Effector CD8-positive, alpha-beta T cell (primary cell): Measurements from ENCODE around the gene AKAP8L.
A peak's percentile ranks its signal among the peaks of the same experiment; 100 is the strongest.

Source experiments
- DNase-seq: peaks from one replicate; lab custom pipeline; 2025; lab: John Stamatoyannopoulos, UW

Gene AKAP8L

GRCh38 chr19:15432629-15433518 is 14.1 kb upstream of the AKAP8L start:
- peak; percentile 81 for DNase-seq

- no peak for DNase-seq
Measured at GRCh38 chr19:15432018-15432494, 13.3 kb upstream of the AKAP8L start.

DNA sequence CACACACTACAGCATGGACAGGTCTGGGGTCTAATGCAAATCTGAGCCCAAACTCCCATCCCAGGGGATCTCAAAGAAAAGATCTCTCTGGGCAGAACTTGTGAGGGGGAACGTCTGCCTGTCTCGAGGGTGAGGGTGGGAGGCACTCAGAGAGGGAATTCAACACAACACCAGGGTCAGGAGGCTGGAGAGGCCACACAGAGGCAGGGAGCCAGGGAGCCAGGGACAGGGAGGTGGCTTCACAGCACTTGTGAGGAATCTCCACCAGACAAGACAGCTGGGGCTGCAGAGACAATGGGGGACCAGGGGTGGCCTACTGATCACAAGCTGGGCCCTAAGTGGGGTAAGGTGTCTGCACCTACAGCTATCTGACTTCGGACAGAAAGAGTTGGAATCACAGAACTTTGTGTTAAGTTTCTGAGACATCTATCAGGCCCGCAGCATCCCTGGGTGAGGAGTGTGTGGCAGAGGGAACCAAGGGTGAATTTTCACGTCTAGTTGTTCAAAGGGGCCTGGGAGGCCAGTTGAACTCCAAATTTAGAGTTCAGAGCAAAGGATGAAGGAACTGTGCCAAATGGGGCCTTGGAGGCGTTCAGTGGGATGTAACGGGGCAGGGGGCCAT is 12.7 kb upstream of the AKAP8L start:
- no peak for DNase-seq

- DNase-seq, result no peak
Measured at GRCh38 chr19:15430526-15431120, 11.8 kb upstream of the AKAP8L start.

- no peak for DNase-seq
Measured at GRCh38 chr19:15429825-15430467, 11.2 kb upstream of the AKAP8L start.

DNA sequence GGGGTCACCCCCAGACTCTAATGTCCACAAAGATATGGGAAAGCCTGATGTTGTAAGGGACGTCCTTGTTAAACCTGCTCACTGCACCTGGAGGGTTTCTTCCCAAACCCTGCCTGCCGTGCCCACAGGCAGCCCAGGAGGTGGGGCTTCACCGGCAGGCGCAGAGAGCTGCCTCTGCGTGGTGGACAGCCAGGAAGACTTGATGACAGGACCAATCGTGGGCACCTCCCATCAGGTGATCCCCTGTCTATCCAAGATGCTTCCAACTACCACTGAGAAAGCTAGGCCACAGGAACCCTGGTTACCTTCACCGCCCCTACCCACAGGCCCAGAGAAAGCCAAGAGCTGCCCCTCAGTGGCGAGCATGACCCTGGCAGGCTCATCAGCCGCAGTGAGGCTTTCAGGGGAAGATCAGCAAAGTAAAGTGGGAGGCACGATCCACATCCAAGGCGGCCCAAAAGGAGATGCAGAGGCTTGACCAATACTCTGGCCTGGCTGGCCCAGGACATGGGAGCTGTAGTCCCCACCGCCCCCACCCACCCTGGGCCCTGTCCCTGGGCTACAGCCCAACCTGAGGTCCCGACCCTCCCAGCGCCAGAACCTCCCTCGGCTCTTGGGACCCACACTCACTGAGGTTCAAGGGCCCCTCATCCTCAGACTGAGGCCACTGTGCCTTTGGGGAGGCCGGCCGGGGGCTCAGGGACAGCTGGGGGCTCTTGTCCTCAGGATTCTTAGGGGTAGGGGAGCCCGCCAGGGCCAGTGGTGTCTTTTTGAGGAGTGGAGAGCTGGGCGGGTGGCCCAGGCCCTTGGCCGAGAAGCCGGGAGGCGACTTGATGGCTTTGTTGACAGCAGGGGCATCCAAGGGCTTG is 10.4 kb upstream of the AKAP8L start:
- DNase-seq, result no peak

- DNase-seq, result no peak
Measured at GRCh38 chr19:15427991-15428471, 9.2 kb upstream of the AKAP8L start.

DNA sequence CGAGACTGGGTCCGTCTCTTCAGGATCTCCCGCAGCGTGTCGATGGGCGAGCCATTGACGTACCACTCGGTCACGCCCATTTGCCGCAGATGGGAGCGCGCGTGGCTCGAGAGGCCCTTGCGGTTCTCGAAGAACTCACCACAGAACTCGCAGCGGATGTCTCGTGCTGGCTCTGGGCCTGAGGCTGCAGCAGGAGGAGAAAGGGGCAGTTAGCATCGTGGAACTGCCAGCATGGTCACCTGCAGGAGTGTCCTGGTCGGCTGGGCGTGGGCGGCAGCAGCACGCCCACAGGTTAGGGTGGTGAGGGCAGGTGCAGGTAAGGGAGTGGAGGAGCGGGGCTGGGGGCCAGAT is 8.5 kb upstream of the AKAP8L start:
- DNase-seq, result no peak

DNA sequence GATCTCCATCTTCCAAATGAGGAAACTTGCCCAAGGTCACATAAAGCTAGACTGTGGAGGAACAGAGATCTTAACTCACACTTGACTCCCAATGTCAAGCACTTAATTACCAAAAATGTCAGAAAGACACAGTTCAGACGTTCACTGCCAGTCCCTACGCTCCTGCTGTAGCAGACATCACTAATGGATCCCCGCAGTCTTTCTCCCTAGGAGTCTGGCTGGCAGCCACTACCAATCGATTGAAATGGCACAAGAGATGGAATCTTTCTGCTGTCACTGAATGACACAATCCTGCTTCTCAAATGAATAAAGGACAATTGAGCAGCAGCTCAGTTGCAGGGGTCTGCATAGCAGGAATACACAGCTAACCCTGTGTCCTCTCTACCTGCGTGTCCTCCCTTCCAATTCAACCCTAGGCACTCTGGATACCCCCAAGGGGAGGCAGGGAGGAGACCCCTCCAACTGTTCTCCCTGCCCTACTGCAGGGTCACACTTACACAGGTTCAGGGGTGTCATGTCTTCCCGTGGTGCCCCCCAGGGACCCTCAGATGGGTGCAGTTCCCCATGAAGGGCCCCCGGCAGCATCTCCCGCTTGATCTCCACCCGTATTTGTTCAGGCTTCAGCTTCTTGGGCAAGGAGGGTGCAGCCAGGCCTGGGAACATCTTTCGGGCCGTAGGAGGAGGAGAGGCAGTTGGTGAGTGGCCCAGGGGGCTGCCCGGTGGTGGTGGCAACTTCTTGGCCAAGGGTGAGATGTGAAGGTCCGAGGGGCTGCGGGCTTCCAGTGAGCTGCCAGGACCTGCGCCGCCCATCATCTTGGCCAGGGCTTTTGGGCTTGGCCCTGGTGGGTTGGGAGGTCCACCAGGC is 7.9 kb upstream of the AKAP8L start:
- no peak for DNase-seq

- DNase-seq, result no peak
Measured at GRCh38 chr19:15425321-15425950, 6.6 kb upstream of the AKAP8L start.

DNA sequence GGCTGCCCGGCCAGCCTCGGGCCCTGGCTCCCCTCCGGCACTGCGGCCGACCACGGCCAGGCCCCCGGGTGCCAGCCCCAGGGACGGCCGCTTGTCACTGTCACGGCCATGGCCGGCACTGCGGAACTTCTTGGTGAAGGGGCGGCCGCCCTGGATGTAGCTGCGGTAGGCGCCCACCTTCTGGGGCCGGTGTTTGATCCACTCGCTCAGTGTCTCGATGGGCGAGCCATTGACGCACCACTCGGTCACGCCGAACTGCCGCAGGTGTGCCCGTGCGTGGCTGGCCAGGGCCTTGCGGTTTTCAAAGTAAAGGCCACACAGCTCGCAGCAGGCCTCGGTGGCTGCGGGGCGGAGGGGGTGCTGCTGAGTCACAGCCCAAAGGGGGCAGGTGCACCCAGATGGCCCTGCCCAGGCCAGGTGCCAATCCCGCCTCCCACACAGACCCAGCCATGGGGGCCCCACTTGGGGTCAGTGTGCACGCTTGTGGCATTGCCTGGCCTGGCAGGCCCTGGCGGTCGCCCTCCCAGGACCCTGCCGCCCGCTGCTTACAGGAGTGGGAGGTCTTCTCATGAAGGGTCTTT is 6.0 kb upstream of the AKAP8L start:
- no peak for DNase-seq

- DNase-seq, result no peak
Measured at GRCh38 chr19:15424121-15424520, 5.3 kb upstream of the AKAP8L start.

GRCh38 chr19:15423130-15423529 is 4.3 kb upstream of the AKAP8L start:
- DNase-seq, result no peak

DNA sequence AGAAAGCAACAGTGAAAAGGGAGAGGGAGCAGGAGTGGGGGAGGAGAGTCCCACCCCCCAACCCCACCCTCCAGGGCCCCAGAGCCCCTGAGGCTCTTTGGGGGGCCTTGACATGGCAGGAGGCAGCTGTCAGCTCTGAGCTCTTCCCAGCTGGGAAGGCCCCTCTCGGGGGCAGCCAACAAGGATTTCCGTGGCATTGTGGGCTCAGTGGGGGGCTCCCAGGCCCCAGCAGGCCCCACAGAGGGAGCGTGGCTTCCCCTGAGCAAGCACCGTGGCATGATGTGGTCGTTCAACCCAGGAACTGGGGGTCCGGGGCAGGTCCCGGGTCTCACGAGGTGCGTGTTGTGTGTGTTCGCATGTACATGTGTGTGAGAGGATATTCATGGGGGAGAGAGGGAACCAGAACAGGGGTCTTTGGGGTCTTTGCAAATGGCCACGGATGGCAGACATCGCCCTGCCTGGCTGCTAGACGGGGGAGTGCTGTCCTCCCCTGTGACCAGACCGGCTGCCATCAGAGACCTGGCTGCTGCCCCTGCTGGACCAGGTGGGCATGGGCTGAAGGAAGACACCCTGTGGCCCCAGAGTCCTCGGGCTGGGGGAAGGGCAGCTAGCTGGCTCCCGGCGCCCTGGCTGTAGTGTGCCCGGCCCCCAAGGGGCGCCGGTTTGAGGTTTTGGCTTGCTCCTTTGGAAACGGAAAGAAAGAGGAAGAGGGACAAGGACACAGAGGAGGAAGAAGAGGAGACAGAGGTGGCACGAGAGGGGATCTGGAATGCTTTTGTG is 3.7 kb upstream of the AKAP8L start:
- no peak for DNase-seq

DNA sequence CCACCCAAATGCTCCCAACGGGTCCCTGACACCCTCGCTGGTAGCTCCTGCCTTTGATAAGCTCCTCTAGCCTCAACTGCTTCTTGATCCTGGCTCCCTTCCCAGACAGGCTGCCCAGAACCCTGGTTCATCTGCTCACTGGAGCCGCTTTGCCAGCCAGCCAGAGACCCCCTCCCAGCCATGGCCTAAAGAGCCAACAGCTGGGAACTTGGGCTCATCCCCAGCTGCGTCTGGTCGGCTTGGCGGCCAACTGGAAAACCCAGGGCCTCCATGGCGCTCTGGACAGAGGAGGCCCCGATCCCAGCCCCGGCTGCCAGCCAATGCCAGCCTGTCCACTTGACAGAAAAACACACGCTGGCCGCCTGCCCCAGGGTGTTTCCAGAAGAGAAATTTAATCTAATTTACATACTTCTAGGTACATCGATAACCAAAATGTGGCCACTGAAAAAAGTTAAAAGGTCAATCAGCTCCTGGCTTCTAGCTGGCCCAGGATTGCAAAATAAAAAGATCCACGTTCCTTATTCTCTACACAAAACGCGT is 3.0 kb upstream of the AKAP8L start:
- DNase-seq, result no peak

DNA sequence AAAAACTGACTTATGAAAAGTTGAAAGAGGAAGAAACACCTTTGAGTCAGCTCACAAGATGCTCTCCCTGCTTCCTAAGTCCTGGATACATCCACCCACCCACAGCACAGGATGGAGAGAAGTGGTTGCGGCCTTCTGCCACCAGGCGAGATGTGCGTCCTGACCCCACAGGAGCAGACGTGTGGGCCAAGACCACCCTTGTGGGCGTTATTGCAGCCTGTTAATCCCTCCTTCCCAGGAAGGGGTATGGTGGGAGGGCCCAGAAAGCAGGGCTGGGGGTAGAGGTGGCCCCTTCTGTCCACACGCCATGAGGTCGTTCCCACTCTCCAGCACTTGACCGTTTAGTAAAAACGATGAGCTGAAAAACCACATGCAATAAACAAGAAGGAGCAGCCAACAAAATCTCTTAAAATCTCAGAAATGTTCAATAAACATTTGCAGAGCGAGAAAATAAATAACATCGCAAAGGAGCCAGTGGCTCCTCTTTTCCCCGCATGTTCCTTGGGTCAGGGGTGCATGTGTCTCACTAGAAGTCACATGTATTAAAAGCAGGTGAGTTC is 2.4 kb upstream of the AKAP8L start:
- no peak for DNase-seq

DNA sequence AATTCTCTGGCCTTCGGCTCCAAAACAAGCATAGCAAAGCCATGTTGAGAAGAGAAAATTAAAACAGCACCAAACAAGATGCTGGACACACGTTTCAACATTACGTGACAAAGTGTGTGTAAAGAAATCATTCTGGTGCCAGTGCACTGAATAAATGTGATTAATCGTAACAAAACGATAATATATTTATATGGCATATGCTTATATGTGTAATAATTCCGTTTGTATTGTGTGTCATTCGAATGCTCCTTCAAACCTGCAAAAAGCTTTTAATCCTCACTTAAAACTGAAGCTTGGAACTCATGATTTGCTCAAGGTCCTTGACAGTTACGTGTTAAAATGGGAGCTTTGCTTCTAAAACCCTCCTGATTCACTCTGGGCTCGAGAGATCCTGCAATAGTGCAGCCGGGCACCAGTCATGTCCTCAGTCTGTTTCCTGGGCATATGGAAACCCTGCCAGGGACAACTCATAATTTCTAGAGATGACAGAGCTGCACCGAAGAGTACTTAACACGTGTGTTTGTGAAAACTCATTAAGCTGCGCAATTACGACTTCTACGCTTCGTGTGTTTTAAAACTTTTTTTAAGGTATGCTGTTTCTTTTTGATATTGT is 731 bp upstream of the AKAP8L start:
- no peak for DNase-seq

GRCh38 chr19:15418231-15418578 is 583 bp downstream of the AKAP8L start:
- DNase-seq, result no peak
